Measurements from ENCODE around the gene C6orf118.

The C6orf118 gene

DNA sequence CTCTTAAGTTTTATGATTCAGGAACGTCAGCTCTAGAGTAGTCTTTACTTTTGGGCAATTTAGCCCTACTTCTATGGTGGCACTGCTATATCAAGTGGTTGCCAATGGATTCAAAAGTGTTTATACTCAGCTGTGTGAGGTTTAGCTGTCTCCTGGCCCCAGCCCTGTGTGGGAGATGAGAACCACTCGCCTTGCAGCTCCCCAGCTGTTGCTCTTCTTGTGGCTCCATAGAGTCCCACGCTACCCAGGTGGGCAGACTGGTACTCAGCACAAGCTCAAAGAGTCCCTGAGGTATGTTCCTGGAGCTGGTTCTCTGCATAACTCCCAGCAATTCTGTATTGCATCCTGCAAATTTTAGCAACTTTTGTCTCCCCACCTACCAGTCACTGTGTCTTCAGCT lies 59.6 kb downstream of the C6orf118 start:
- no peak overlapping the region for H3K9ac ChIP-seq
- no peaks in the 10 kb centered on the region for H4K20me1 ChIP-seq
- no peak overlapping the region for H3K27ac ChIP-seq
- H3K9me3 ChIP-seq (replicated peaks in 1 of 11), result peaks cover 0 to under 1% (median 0%) of the 10 kb centered on the region in 11 experiments; a peak in 2 of 22 replicates
- no peaks in the 10 kb centered on the region for H3K27me3 ChIP-seq
- no peaks in the 10 kb centered on the region for H3K36me3 ChIP-seq
- no peak overlapping the region for H3K4me3 ChIP-seq
- no peak for TF ChIP-seq Cebpa-rat (IDR thresholded peaks at IDR 0.05)
- H3K4me2 ChIP-seq, result no peak overlapping the region
- H3K4me1 ChIP-seq, result peaks cover 0 to 7% (median 5%) of the 10 kb centered on the region in 10 experiments; a peak in 9 of 20 replicates

DNA sequence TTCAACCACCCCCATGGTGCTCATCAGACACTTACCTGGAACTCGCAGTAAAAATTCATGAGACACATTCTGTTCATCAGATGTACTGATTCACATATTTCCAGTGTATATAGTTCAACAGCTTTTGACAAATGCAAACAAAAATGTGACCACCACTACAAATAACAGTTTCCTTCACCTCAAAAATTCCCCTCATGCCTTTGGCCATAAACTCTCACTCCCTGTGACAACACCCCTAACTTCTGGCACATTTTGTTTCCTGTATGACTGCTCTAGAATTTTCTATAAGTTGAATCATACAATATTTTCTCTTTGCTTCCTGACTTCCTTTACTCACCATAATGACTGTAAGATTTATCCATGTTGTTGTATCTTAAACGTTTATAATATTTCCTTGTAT lies 63.7 kb downstream of the C6orf118 start:
- Histone ChIP-seq H3K27ac (no peak overlapping the region), H3K4me2 (no peak overlapping the region), H3K4me1 (peaks cover 0 to 11% (median 9%) of the 10 kb centered on the region in 10 experiments; a peak in 9 of 20 replicates), H3K36me3 (no peaks in the 10 kb centered on the region), H4K20me1 (no peaks in the 10 kb centered on the region), H3K4me3 (no peak overlapping the region), H3K27me3 (no peaks in the 10 kb centered on the region), H3K9ac (no peak overlapping the region), H3K9me3 (replicated peaks in 1 of 11) (no peaks in the 10 kb centered on the region; a peak in 1 of 22 replicates)
- TF ChIP-seq Cebpa-rat (IDR thresholded peaks at IDR 0.05), result no peak

GRCh38 chr6:165245287-165245686 lies 64.1 kb downstream of the C6orf118 start:
- H3K4me2 ChIP-seq, result peak overlapping the region in 4 of 11 experiments; percentile 1 to 28 (median 2); a peak in 3 of 22 replicates
- peaks cover 0 to 11% (median 9%) of the 10 kb centered on the region in 10 experiments; a peak in 9 of 20 replicates for H3K4me1 ChIP-seq
- H3K9ac ChIP-seq, result no peak overlapping the region
- H3K36me3 ChIP-seq, result no peaks in the 10 kb centered on the region
- no peaks in the 10 kb centered on the region for H3K27me3 ChIP-seq
- H3K4me3 ChIP-seq, result no peak overlapping the region
- H3K9me3 ChIP-seq (replicated peaks in 1 of 11), result no peaks in the 10 kb centered on the region; a peak in 1 of 22 replicates
- no peak for TF ChIP-seq Cebpa-rat (IDR thresholded peaks at IDR 0.05)
- no peaks in the 10 kb centered on the region for H4K20me1 ChIP-seq
- H3K27ac ChIP-seq, result no peak overlapping the region

- H3K27ac ChIP-seq, result no peak overlapping the region
Measured at GRCh38 chr6:165244524-165245247, 64.7 kb downstream of the C6orf118 start.

DNA sequence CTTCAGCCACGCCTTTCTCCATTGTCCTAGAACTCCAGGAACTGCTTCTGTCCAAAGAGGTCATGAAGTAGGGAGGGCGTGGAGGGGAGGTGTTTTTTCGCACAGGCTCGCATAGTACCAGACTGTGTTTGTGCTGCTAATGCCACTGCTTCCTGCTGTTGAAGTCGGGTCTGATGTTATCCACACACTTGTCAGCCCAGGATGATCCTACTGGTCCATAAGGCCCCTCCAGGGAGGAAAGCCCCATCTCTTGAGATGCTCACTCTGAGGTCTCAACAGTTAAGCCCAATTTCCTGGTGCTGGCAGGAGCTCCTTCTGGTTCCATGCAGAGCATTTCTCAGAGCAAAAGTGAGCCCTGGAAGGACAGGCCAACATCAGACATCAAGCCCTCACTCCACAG lies 65.6 kb downstream of the C6orf118 start:
- no peak overlapping the region for H3K4me2 ChIP-seq
- no peaks in the 10 kb centered on the region for H3K36me3 ChIP-seq
- H3K9ac ChIP-seq, result no peak overlapping the region
- TF ChIP-seq Cebpa-rat (IDR thresholded peaks at IDR 0.05), result no peak
- peaks cover 0 to 2% (median 0%) of the 10 kb centered on the region in 11 experiments; a peak in 2 of 22 replicates for H3K9me3 ChIP-seq (replicated peaks in 1 of 11)
- H4K20me1 ChIP-seq, result no peaks in the 10 kb centered on the region
- no peak overlapping the region for H3K27ac ChIP-seq
- peaks cover 0 to 11% (median 9%) of the 10 kb centered on the region in 10 experiments; a peak in 9 of 20 replicates for H3K4me1 ChIP-seq
- no peaks in the 10 kb centered on the region for H3K27me3 ChIP-seq
- H3K4me3 ChIP-seq, result no peak overlapping the region

More at GRCh38 chr6:165244524-165245247, 64.7 kb downstream of the C6orf118 start:
- no peaks in the 10 kb centered on the region for H3K27me3 ChIP-seq
- H3K4me1 ChIP-seq, result peaks cover 0 to 11% (median 9%) of the 10 kb centered on the region in 10 experiments; a peak in 9 of 20 replicates
- H3K4me3 ChIP-seq, result no peak overlapping the region
- no peak for TF ChIP-seq Cebpa-rat (IDR thresholded peaks at IDR 0.05)
- no peaks in the 10 kb centered on the region for H3K36me3 ChIP-seq
- peak overlapping the region in 5 of 11 experiments; percentile 1 to 28 (median 3); a peak in 5 of 22 replicates for H3K4me2 ChIP-seq
- H4K20me1 ChIP-seq, result no peaks in the 10 kb centered on the region
- no peaks in the 10 kb centered on the region; a peak in 1 of 22 replicates for H3K9me3 ChIP-seq (replicated peaks in 1 of 11)
- H3K9ac ChIP-seq, result no peak overlapping the region

DNA sequence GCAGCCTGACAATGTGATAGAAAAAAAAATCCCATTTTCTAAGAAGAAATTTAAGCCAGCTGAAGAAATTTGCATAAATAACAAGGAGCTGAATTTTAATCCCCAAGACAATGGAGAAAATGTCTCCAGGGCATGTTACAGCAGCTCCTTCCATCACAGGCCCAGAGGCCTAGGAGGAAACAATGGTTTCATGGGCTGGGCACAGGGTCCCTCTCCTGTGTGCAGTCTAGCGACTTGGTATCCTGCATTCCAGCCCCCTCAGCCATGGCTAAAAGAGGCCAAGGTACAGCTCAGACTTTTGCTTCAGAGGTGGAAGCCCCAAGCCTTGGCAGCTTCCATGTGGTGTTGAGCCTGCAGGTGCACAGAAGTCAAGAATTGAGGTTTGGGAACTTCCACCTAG lies 73.1 kb downstream of the C6orf118 start:
- Histone ChIP-seq H3K9me3 (replicated peaks in 1 of 11) (peaks cover 30 to 42% (median 33%) of the 10 kb centered on the region in 11 experiments), H3K27me3 (no peaks in the 10 kb centered on the region), H4K20me1 (no peaks in the 10 kb centered on the region), H3K9ac (no peak overlapping the region), H3K27ac (no peak overlapping the region), H3K4me1 (no peaks in the 10 kb centered on the region), H3K4me3 (no peak overlapping the region), H3K36me3 (0 out of 22 replicates have a peak, but pooled peaks cover 0 to 3% (median 0%) of the 10 kb centered on the region in 11 experiments), H3K4me2 (no peak overlapping the region)
- no peak for TF ChIP-seq Cebpa-rat (IDR thresholded peaks at IDR 0.05)

DNA sequence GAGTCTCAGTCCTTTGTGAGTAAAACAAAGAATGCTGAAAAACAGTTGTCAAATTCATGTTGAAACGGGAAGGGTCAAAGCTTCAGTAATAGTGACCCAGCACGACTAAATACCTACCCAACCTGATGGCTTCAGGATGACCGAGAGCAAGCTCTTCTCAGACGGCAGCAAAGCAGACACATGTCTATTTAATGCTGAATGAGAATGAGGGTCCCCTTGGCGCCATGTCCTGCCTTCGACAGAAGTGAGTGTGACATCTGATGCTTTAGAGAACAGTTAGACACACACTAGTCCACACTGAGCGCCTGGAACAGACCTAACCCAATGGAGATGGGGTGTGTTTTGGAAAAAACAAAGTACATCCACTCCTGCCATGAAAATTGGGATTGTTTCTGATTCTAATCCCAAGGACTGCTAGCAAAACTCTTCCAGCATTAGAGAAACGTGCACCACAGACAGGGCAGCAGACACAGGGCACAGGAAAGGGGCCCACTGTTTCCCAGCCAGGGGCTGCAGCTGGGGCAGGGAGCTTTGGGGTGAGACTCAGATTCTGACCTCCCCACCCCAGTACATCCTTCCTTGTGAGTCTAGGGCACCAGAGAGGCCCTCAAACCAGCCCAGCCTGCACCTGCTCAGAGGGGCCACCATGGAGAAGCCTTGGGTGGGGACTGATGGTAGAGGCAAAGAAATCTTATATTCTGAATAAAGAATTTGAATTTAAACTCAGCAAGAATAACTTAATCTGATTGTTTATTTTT lies 76.5 kb downstream of the C6orf118 start:
- TF ChIP-seq Cebpa-rat (IDR thresholded peaks at IDR 0.05), result no peak
- Histone ChIP-seq H3K36me3 (0 out of 22 replicates have a peak, but pooled peaks cover 0 to 3% (median 0%) of the 10 kb centered on the region in 11 experiments), H3K4me1 (no peaks in the 10 kb centered on the region), H3K4me3 (no peak overlapping the region), H3K27ac (no peak overlapping the region), H3K9me3 (replicated peaks in 1 of 11) (peaks cover 30 to 34% (median 33%) of the 10 kb centered on the region in 11 experiments), H4K20me1 (no peaks in the 10 kb centered on the region), H3K4me2 (no peak overlapping the region), H3K9ac (no peak overlapping the region), H3K27me3 (no peaks in the 10 kb centered on the region)

GRCh38 chr6:165231581-165232561 lies 77.5 kb downstream of the C6orf118 start:
- H3K36me3 ChIP-seq, result 0 out of 22 replicates have a peak, but pooled peaks cover 0 to 3% (median 0%) of the 10 kb centered on the region in 11 experiments
- H3K9ac ChIP-seq, result no peak overlapping the region
- no peak overlapping the region for H3K4me3 ChIP-seq
- H4K20me1 ChIP-seq, result no peaks in the 10 kb centered on the region
- H3K9me3 ChIP-seq (replicated peaks in 1 of 11), result peaks cover 21 to 24% (median 23%) of the 10 kb centered on the region in 11 experiments
- H3K4me2 ChIP-seq, result no peak overlapping the region
- no peaks in the 10 kb centered on the region for H3K4me1 ChIP-seq
- no peak overlapping the region for H3K27ac ChIP-seq
- no peaks in the 10 kb centered on the region for H3K27me3 ChIP-seq
- no peak for TF ChIP-seq Cebpa-rat (IDR thresholded peaks at IDR 0.05)
